Measurements from ENCODE around the gene EFNA5.
A peak's percentile ranks its signal among the peaks of the same experiment; 100 is the strongest.

EFNA5 gene

DNA sequence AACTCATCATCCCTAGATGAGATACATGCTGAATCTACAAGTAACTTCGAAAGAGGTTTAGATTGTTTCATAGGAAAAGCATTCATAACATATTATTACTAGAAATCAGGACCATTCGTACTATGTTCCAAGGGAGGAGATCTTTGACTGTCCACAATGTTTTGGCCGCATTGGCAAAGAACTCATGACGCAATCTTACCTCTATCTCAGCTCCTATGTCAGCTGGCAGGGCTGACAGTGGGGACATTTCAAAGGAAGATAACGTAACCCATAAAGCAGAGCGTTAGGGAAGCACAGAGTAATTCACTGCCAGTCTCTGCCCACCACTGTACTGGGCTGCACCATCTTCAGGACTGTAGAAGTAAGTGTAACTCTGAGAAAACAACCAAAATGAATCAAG is 69.7 kb downstream of the EFNA5 start:
- DNase-seq = no peak

DNA sequence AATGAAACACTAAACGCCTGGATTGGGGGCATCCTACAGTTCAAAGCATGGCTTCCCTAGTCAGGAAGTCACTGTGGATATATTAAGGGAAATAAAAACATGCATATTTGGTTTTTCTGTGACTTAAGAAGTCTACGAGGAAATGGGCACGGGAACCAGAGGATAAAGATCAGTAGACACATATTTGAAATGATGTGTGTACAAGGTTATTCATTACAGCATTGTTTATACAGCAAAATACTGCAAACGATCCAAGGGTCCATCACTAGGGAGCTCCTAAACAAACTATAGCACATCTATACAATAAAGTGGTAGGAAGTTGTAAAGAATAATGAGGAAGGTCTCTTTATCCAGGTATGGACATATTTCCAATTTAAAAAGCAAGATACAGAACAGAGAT is 71.8 kb downstream of the EFNA5 start:
- no peak for DNase-seq

DNA sequence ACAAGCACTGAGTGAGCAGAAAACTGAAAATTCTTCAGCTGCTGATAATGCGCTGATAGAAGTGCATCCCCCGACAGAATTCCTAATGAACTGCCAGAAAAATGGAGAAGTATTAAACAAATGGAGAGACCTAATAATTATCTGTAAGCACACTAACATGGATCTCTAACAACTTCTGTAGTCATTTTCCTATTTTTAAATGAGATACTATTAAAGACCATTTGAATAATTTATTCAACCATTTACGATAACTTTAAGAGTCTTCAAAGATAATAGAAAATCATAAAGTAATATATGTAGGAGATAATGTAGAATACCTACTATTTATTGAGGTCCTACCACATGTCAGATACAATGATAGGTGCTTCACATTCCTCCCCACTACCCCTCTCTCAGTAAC is 72.9 kb downstream of the EFNA5 start:
- DNase-seq = no peak

DNA sequence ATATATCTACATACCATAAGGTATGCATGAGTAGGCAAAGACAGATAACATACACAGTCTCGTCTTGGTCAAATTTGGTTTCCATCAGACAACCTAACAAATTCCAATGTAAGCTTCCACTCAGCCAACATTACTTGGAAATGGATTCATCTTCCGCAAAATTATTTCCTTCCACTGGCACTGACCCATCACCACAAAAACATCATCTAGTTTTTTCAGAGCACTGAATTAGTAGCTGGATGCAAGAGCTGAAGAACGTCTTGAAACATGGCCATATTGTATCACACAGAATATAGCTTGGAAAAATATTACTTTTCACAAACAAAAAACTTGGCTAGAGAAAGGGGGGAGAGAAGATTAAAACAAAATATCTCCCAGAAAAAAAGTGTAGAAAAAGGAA is 73.5 kb downstream of the EFNA5 start:
- no peak for DNase-seq

- no peak for DNase-seq
These were observed 76.3 kb downstream of the EFNA5 start for GRCh38 chr5:107594253-107595045.

- no peak for DNase-seq
These were observed 77.7 kb downstream of the EFNA5 start for GRCh38 chr5:107593009-107593408.

DNA sequence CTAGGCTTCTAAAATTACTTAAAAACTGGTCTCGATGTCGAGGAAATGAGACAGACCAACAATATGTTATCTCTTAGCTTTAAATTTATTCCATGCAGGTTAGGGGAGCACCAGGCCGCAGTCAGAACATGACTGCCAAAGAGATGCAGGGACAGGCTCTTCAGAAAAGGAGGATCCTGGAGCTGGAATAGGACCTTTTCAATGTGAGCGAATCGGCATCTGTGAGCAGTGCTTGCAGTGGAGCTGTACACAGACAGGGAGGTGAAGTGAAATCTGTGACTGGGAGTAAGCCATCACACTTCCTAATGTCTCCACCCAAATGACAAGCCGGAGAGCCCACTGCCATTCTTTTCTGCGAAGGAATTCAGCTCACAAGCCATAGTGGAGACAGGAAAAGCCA is 78.2 kb downstream of the EFNA5 start:
- DNase-seq = no peak

DNA sequence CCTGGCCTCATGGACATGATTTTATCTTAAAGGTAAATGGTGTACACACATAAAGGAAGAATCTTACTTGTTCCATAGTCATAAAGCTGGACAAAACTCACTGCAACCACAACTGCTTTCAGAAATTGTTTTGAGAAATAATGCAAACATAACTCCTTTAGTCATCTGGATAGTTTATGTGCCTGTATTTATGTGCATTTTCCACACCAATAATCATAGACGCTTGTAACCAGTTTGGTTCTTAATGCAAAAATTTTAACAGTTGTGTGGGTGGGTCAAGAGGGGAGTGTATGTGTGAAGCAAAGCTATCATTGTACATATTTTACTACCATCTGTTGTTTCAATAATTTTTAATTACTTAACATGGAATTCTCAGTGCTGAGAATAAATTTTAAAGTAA is 80.1 kb downstream of the EFNA5 start:
- no peak for DNase-seq

GRCh38 chr5:107589520-107590193 is 81.1 kb downstream of the EFNA5 start:
- DNase-seq = no peak

DNA sequence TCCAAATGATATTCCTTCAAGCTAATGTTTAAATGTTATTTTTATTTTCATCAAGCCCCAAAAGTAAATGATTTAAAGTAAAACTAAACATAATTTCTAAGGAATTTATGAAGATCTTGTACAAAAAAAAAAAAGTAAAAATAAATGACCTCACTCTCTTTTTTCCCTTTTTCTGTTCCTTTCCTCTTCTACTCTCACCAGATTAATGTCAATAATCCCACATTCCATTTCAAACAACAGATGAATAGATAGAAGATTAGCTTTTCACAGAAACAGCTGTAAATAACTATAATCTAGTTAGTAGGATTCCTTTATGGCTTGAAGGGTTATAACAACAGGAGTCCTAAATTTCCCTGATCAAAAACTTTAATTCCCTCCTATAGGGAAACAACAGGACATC is 88.1 kb downstream of the EFNA5 start:
- no peak for DNase-seq

- DNase-seq = peak; percentile 35
These were observed 89.6 kb downstream of the EFNA5 start for GRCh38 chr5:107580889-107581820.

DNA sequence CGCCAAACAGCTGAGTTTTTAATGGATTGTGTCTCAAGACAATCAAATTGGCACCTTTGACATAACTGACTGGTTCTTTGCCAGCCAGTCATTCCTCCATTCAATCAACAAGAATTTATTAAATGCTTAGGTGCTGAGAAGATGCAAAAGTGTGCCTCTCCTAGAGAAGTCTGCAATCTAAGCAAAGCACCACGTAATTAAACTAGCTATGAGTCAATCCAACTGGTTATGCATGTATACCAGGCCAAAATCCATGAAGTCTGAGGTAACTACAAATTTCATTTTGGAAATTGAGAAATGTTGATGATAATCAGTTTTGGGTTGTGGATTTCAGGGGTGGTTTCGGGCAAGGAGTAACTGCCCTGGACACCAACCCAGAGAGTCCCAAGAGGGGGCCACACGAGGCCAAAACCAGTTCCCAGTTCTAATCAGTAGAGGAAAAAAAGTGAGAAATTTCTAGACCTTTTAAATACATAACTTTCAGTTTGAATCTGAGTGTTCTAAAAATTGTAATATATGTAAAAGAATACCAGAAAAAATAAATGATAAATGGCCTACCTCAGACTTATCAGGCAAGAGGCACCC is 92.6 kb downstream of the EFNA5 start:
- DNase-seq = no peak

- no peak for DNase-seq
These were observed 93.3 kb downstream of the EFNA5 start for GRCh38 chr5:107577394-107577950.

DNA sequence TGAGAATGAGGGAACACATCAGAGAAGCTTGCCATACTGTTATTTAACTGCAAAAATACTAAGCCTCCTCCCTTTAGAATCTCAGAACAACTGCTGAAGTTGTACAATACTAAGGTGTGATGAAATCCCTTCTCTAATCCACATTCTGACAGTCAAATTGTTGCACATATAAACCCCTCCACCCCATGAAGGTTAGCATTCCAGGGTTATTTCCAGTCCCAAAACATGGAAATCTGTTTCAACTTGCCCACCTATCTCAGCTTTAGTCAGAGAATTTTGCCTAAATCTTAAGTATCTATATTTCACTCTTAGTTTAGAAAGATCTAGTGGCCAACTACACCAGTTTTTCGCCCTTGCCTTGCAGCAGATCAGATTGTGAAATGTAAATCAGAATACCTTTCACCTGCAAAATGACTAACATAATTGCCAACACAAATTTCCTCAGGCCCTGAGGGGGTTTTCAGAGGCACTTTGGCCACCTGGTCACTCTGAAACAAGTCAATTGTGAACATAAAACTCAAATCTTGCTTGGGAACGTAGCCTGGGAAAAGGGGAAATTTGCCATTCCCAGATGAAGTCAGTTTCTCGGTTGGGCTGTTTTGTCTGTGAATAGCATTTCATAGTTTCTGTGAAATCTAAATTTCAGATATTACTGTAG is 93.9 kb downstream of the EFNA5 start:
- no peak for DNase-seq

DNA sequence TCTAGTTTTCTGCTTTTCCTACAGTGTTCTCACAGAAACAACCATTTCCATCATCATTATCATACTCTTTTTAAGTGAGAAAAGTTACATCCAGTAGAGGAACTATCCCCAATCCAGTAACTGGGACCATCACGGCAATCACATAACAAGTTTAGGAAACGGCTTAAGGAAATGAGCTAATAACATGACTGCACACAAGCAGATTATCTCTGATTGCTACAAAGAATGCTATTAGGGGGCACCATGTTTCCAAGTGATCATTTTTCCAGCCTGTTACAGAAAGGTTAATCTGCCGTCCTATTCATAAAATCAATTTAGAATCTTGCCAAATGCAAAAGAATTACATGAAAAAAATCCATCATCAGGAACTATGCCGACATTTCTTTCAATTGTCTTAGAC is 94.6 kb downstream of the EFNA5 start:
- no peak for DNase-seq

DNA sequence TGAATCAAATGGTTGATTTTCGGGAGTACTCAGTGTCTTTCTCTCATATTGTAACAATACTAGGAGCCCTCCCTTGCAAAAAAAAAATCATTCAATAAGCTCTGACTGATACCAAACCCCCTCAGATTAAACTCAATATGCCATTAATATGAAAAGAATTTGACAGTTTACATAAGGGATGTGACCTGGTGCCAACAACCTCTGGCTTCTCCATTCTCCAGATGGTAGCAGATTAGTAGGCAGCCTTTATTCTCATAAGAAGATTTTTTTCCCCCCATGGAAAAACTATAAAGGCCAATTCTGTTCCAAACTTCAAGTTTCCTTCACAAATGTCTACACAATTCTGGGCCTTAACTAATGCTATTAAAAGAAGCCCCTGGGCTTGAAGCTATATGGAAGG is 96.5 kb downstream of the EFNA5 start:
- no peak for DNase-seq

DNA sequence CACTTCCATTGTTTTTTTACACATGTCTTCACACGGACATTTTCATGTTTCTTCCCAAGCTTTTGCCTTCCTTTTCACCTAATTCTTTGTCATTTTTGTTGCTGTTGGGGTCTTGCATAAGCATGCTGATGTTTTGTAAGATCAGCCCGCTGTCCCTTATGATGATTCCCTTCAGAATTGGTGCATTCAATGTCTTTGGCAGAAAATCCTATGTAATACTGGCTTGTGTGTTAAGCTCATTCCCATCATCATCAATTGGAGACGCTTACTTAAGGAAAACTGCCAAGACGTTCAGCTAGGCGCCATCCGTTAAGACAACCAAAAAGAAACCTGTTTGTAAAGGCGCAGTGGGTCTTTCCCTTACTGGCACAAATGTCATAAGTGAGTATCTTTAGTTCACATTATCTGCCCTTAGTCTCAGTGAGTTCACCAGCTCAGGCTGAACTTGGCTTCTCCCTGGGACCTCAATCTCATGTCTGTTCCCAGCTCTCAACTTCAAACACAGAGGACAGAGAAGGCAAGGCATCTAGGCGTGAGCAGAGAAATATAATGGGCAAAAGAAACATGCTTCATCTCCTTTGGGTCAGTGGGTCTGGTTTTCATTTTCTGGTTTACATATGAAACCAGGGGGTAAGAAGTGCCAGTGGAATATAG is 97.9 kb downstream of the EFNA5 start:
- DNase-seq = no peak

DNA sequence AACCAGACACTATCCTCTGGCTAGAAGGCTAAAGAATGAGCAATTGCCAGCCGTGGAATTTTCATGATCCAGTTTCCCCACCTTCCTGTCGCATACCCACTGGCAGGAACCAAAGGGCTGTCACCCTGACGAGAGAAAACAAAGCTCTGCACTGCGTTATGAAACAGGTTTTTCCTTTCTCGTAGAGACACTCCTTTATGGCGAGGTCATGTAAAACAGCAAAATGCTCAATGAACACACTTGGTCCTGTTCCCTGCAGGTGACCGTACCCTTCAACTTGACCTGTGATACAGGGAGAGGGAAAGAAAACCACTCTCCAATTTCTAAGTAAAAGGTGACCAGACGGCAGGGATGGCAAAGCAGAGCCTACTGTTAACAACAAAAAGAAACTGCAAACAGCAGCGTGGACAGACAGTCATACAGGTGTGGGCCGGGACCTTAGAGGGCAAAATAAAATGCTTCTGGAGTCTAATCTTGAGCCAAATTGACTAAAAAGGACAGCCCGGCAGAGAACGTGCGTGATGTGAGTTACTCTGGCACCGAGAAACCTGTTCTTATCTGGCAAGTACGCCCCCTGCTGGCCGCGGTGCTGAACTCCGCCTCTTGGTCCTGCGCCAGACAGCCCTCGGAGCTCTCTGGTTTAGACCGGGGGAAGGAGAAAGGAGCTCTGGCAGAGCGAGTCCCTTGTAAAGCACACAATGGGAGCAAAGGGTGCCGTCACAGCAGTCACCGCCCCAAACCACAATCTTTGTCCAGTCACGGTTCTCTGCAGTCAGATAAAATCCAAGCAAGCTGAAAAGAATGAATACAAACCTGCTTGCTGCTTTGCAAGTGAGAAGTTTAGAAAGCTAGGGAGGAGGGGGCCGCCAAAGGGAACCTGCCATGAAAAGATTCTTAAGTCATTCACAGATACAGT is 98.9 kb downstream of the EFNA5 start:
- DNase-seq = peak; percentile 86

GRCh38 chr5:107570805-107571531 is 99.8 kb downstream of the EFNA5 start:
- no peak for DNase-seq

GRCh38 chr5:107570181-107570580 is 100.6 kb downstream of the EFNA5 start:
- no peak for DNase-seq
